ENCODE measurements around the gene HELZ2.

The HELZ2 gene

GRCh38 chr20:63531686-63532448 is 42.2 kb downstream of the HELZ2 start:
- TF ChIP-seq POLR2AphosphoS5 (IDR thresholded peaks at IDR 0.05; ENCODE audit: low read depth) = no peak
- no peak for TF ChIP-seq REST (IDR thresholded peaks at IDR 0.05; ENCODE audit: insufficient replicate concordance, low read depth)
- no peak for TF ChIP-seq GABPA (IDR thresholded peaks at IDR 0.05; ENCODE audit: low read depth)
- no peak for TF ChIP-seq CTCF (IDR thresholded peaks at IDR 0.05; ENCODE audit: insufficient read depth, low read length)
- no peak for TF ChIP-seq SPI1 (IDR thresholded peaks at IDR 0.05; ENCODE audit: borderline replicate concordance, low read depth)
- H3K27ac ChIP-seq (replicated peaks) = no peak overlapping the region
- H3K4me3 ChIP-seq (replicated peaks; ENCODE audit: insufficient read depth, low read length) = no peak overlapping the region
- no peak for DNase-seq (ENCODE audit: low read depth in 1 of 2, low spot score in 1 of 2)
- peaks cover 9% of the 10 kb centered on the region for H3K27me3 ChIP-seq (ENCODE audit: insufficient read depth, poor library complexity, severe bottlenecking)

- Histone ChIP-seq H3K27ac (replicated peaks) (no peak overlapping the region), H3K4me3 (replicated peaks; ENCODE audit: insufficient read depth, low read length) (no peak overlapping the region), H3K27me3 (ENCODE audit: insufficient read depth, poor library complexity, severe bottlenecking) (peaks cover 9% of the 10 kb centered on the region)
- DNase-seq (ENCODE audit: low read depth in 1 of 2, low spot score in 1 of 2) = no peak
- TF ChIP-seq GABPA (IDR thresholded peaks at IDR 0.05; ENCODE audit: low read depth) (no peak), SPI1 (IDR thresholded peaks at IDR 0.05; ENCODE audit: borderline replicate concordance, low read depth) (no peak), REST (IDR thresholded peaks at IDR 0.05; ENCODE audit: insufficient replicate concordance, low read depth) (no peak)
These were observed 43.3 kb downstream of the HELZ2 start for GRCh38 chr20:63530788-63531160.

GRCh38 chr20:63529861-63530787 is 43.9 kb downstream of the HELZ2 start:
- Histone ChIP-seq H3K27ac (replicated peaks) (no peak overlapping the region), H3K27me3 (ENCODE audit: insufficient read depth, poor library complexity, severe bottlenecking) (peaks cover 9% of the 10 kb centered on the region), H3K4me3 (replicated peaks; ENCODE audit: insufficient read depth, low read length) (no peak overlapping the region)
- DNase-seq (ENCODE audit: low read depth in 1 of 2, low spot score in 1 of 2) = no peak
- TF ChIP-seq REST (IDR thresholded peaks at IDR 0.05; ENCODE audit: insufficient replicate concordance, low read depth) (no peak), POLR2AphosphoS5 (IDR thresholded peaks at IDR 0.05; ENCODE audit: low read depth) (no peak), SPI1 (IDR thresholded peaks at IDR 0.05; ENCODE audit: borderline replicate concordance, low read depth) (no peak), CTCF (IDR thresholded peaks at IDR 0.05; ENCODE audit: insufficient read depth, low read length) (no peak), GABPA (IDR thresholded peaks at IDR 0.05; ENCODE audit: low read depth) (no peak)
